Activated CD8-positive, alpha-beta memory T cell treated with anti-CD3 and anti-CD28 coated beads, Interleukin-2, amount 50 U/mL, for 48 hours (primary cell): Measurements from ENCODE around the gene LGR6.

Experiments used
- DNase-seq: peaks from one replicate; pipeline ENCODE4 v3.0.0-alpha.2; 2020

LGR6 gene

GRCh38 chr1:202201266-202201665, 7.7 kb downstream of the LGR6 start:
- no peak for DNase-seq

GRCh38 chr1:202201971-202202370, 8.4 kb downstream of the LGR6 start:
- no peak for DNase-seq

GRCh38 chr1:202202500-202203168, 9.0 kb downstream of the LGR6 start:
- DNase-seq = no peak

GRCh38 chr1:202203238-202204039, 9.8 kb downstream of the LGR6 start:
- no peak for DNase-seq

- no peak for DNase-seq
These were observed 10.5 kb downstream of the LGR6 start for GRCh38 chr1:202204065-202204464.

- no peak for DNase-seq
These were observed 12.1 kb downstream of the LGR6 start for GRCh38 chr1:202205523-202206190.

- no peak for DNase-seq
These were observed 13.7 kb downstream of the LGR6 start for GRCh38 chr1:202207292-202207691.

GRCh38 chr1:202208351-202208857, 14.8 kb downstream of the LGR6 start:
- no peak for DNase-seq

GRCh38 chr1:202210385-202210784, 16.8 kb downstream of the LGR6 start:
- no peak for DNase-seq

GRCh38 chr1:202210969-202211368, 17.4 kb downstream of the LGR6 start:
- DNase-seq = no peak

GRCh38 chr1:202212787-202213186, 19.2 kb downstream of the LGR6 start:
- no peak for DNase-seq

- DNase-seq = no peak
These were observed 19.9 kb downstream of the LGR6 start for GRCh38 chr1:202213361-202214088.

- DNase-seq = no peak
These were observed 20.7 kb downstream of the LGR6 start for GRCh38 chr1:202214089-202214843.

GRCh38 chr1:202215472-202216130, 22.0 kb downstream of the LGR6 start:
- no peak for DNase-seq

- no peak for DNase-seq
These were observed 23.1 kb downstream of the LGR6 start for GRCh38 chr1:202216691-202217090.

GRCh38 chr1:202217516-202217915, 23.9 kb downstream of the LGR6 start:
- DNase-seq = no peak

GRCh38 chr1:202217951-202218350, 24.4 kb downstream of the LGR6 start:
- DNase-seq = no peak

GRCh38 chr1:202220733-202221132, 27.1 kb downstream of the LGR6 start:
- DNase-seq = no peak

- DNase-seq = no peak
These were observed 28.6 kb downstream of the LGR6 start for GRCh38 chr1:202221911-202222909.

- no peak for DNase-seq
These were observed 29.7 kb downstream of the LGR6 start for GRCh38 chr1:202223121-202223860.
